ENCODE data around the gene LRRC71.

GRCh38 chr1:156951371-156951770 lies 30.9 kb downstream of the LRRC71 start:
- TF ChIP-seq POLR2AphosphoS5 (IDR thresholded peaks at IDR 0.05) (no peak), POLR2A (IDR thresholded peaks at IDR 0.05) (no peak)
- TF ChIP-seq, protein P1, sequence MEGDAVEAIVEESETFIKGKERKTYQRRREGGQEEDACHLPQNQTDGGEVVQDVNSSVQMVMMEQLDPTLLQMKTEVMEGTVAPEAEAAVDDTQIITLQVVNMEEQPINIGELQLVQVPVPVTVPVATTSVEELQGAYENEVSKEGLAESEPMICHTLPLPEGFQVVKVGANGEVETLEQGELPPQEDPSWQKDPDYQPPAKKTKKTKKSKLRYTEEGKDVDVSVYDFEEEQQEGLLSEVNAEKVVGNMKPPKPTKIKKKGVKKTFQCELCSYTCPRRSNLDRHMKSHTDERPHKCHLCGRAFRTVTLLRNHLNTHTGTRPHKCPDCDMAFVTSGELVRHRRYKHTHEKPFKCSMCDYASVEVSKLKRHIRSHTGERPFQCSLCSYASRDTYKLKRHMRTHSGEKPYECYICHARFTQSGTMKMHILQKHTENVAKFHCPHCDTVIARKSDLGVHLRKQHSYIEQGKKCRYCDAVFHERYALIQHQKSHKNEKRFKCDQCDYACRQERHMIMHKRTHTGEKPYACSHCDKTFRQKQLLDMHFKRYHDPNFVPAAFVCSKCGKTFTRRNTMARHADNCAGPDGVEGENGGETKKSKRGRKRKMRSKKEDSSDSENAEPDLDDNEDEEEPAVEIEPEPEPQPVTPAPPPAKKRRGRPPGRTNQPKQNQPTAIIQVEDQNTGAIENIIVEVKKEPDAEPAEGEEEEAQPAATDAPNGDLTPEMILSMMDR (IDR thresholded peaks at IDR 0.05), result no peak
